GM21786 (cell line): Measurements from ENCODE around the gene ZNF99.
"Not testable (repeated sequence)": the region's sequence is repeated elsewhere in the genome, so short reads cannot be mapped to it uniquely, and the experiment has no call there.

Source experiments
- ATAC-seq: cut with Tn5 transposase; IDR thresholded peaks from one replicate; pipeline ENCODE4 v1.9.1; 2021; ENCODE audit not compliant: unreplicated experiment

ZNF99 gene

GRCh38 chr19:22783651-22784410 is at the start of gene ZNF99:
TSS of gene ZNF99 (minus strand) at chr19:22784151. CDS start at chr19:22784016, 135 bp downstream.
- ATAC-seq, result no peak

GRCh38 chr19:22832031-22832762 is 48.2 kb upstream of the ZNF99 start, which contains the start of gene ZNF723:
TSS of gene ZNF723 (plus strand) at chr19:22832291. CDS start at chr19:22832380, 89 bp downstream.
- no peak for ATAC-seq

DNA sequence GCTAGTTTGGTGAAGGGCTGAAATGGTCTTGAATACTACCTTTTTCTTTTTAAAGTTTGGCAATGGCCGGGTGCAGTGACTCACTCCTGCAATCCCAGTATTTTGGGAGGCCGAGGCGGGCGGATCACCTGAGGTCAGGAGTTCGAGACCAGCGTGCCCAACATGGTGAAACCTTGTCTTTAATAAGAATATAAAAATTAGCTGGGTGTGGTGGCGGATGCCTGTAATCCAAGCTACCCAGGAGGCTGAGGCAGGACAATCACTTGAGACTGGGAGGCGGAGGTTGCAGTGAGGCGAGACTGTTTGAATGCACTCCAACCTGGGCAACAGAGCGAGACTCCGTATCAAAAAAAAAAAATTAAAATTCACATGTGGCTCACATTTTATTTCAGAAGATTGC is 47.3 kb upstream of the ZNF99 start:
- ATAC-seq, result no peak

- ATAC-seq, result no peak
These were observed 30.2 kb upstream of the ZNF99 start for GRCh38 chr19:22814124-22814523.

- ATAC-seq, result no peak
These were observed 23.3 kb upstream of the ZNF99 start for GRCh38 chr19:22807061-22807835.

- ATAC-seq, result no peak
These were observed 22.5 kb upstream of the ZNF99 start for GRCh38 chr19:22806418-22806817.

DNA sequence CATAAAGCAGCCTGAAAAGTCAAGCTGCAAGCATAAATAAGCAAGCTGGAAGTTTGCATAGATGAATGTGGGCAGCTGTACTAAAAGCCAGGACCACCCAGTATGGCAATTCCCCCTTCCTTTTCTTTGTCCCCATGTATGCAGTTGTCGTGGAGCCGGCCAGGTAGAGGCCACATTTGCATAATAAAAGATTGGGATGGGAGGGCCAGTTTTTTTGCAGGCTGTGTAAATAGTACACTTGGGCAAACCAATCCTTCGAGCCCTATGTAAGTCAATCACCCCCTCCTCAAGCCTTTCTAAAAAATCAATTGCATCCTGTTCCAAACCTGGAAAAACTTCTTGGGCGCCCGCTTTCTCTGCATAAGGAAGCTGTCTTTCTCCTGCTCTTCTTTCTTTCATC is 13.1 kb upstream of the ZNF99 start:
- ATAC-seq, result no peak

GRCh38 chr19:22792863-22793262 is 8.9 kb upstream of the ZNF99 start:
- ATAC-seq, result not testable (repeated sequence)

DNA sequence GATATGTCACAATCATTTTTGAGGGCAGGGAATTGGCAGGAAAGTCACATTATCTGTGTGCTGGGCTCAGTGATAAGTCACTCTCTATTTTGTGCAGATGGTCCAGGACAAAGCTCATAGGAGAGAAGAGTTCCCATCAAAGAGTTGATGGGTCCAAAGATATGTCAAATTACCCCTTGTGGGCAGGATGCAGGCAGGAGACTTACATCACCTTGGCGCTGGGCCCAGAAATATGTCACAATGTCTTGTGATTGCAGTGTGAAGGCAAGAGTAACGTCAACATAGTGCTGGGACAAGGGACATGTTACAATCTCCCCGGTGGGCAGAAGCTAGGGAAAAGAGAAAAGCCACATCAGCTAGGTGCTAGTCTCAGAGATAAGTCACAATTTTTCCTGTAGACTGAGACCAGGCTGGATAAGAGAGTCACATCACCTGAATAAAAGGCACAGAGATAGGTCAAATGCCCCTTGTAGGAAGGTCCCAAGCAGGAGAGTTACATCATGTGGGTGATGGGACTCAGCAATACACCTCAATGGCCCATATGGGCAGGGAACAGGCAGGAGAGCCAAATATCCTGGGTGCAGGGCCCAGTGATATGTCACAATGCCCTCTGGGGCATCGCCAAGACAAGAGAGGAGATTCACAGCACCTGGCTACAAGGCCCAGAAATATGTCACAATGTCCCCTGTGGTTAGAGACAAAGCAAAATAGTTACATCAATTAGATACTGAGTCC is 47.9 kb downstream of the ZNF99 start:
- ATAC-seq, result no peak

GRCh38 chr19:22733691-22734090 is 50.3 kb downstream of the ZNF99 start:
- no peak for ATAC-seq

DNA sequence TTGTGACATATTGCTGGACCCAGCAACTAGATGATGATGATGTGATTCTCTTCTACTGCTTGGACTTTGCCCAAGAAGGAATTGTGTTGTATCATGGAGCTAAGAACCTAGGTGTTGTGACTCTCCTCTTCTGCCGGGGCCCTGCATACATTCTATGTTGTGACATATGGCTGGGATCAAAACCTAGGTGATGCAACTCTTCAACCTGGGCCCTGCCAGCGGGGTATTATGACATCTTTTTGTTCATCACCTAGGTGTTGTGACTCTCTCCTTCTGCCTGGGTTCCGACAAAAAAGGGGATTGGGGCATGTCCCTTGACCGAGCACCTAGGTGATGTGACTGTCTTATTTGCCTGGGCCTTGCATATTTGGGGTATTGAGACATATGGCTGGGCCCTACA is 55.7 kb downstream of the ZNF99 start:
- not testable (repeated sequence) for ATAC-seq

- not testable (repeated sequence) for ATAC-seq
These were observed 62.4 kb downstream of the ZNF99 start for GRCh38 chr19:22721533-22721932.

DNA sequence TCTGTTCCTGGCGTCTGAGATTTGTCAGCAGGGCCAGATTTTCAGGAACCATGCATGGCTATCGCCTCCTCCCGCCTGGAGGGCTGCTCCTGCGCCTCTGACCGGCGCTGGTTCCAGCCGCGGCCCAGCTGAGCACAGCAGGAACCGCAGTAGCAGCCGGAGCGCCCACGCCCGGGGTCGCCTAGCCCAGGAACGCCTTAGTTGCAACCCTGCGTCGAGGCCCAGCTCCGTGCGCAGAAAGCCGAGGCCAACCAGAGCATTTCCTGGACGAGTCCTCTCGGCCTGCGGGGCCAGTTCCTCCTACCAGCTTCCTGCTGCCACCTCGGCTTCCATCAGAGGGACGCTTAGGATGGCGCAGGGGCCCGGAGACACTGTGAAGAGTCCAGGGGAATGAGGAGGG is 75.0 kb downstream of the ZNF99 start:
- ATAC-seq, result no peak

DNA sequence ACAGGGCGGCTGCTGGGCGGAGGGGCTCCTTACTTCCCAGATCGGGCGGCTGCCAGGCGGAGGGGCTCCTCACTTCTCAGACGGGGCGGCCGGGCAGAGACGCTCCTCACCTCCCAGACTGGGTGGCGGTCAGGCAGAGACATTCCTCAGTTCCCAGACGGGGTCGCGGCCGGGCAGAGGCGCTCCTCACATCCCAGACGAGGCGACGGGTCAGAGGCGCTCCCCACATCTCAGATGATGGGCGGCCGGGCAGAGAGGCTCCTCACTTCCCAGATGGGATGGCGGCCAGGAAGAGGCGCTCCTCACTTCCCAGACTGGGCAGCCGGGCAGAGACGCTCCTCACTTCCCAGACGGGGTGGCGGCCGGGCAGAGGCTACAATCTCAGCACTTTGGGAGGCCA is 80.9 kb downstream of the ZNF99 start:
- not testable (repeated sequence) for ATAC-seq

DNA sequence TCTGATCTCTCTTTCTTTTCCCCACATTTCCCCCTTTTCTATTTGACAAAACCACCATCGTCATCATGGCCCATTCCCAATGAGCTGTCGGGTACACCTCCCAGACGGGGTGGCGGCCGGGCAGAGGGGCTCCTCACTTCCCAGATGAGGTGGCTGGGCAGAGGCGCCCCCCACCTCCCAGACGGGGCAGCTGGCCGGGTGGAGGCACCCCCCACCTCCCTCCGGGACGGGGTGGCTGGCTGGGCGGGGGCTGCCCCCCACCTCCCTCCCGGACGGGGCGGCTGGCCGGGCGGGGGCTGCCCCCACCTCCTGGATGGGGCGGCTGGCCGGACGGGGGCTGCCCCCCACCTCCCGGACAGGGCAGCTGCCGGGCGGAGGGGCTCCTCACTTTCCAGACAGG is 81.3 kb downstream of the ZNF99 start:
- ATAC-seq, result not testable (repeated sequence)
